HepG2 (cell line): Measurements from ENCODE around the gene SUCLA2. TPM values are rescaled to one million over a fixed set of nuclear protein-coding genes. Genes with fewer than 3 reads are reported as not detected.

Experiments used
- GATAD1 ChIP-seq: IDR thresholded peaks from 2 replicates; pipeline ENCODE4 v1.6.1; 2016; ENCODE audit warnings: missing genetic modification reagents, missing compliant biosample characterization
- GPN1 ChIP-seq: sonication (generic); formaldehyde crosslinking; IDR thresholded peaks from 2 replicates; pipeline ENCODE4 v1.5.1; 2020; ENCODE audit warnings: missing genetic modification reagents, borderline replicate concordance
- SIX4 ChIP-seq: sonication (generic); formaldehyde crosslinking; IDR thresholded peaks from 2 replicates; pipeline ENCODE4 v1.4.0; 2020; ENCODE audit warnings: missing genetic modification reagents
- SP4 ChIP-seq: sonication (generic); formaldehyde crosslinking; IDR thresholded peaks from 2 replicates; pipeline ENCODE4 v1.8.1; 2023; ENCODE audit warnings: mild to moderate bottlenecking, missing genetic modification reagents
- ZEB1 ChIP-seq: IDR thresholded peaks from 2 replicates; pipeline ENCODE4 v1.6.1; 2012; ENCODE audit warnings: mild to moderate bottlenecking, low read depth, inconsistent platforms; ENCODE audit not compliant: insufficient replicate concordance
- ZNF101 ChIP-seq: sonication (generic); formaldehyde crosslinking; IDR thresholded peaks from 2 replicates; pipeline ENCODE4 v1.4.0; 2020; ENCODE audit warnings: mild to moderate bottlenecking, low read depth, missing genetic modification reagents, borderline replicate concordance
- ZNF264 ChIP-seq: sonication (generic); formaldehyde crosslinking; IDR thresholded peaks from 2 replicates; pipeline ENCODE4 v1.4.0; 2020; ENCODE audit warnings: missing genetic modification reagents
- polyA plus RNA-seq, 8 experiments: library from polyadenylated mRNA; depleted of rRNA in 3 of 8; stranded (reverse) in 7 of 8; unstranded in 1 of 8; fragments of >200 nt; fragmentation: Illumina TruSeq in 4 of 8; extraction: Trizol in 4 of 8; gene quantifications; 2 replicates each; pipeline versions ENCODE4 v1.2.1 to v1.2.3, GENCODE V29; 2011 to 2016; ENCODE audit warnings: low read depth in 4 of 8, missing spikeins in 1 of 8, mixed read lengths in 1 of 8; ENCODE audit not compliant: insufficient read depth in 1 of 8
- total RNA-seq, 5 experiments: library from RNA; depleted of rRNA; stranded (reverse); fragments of >200 nt; fragmentation: Illumina TruSeq; extraction: Trizol; gene quantifications; 2 replicates each; pipeline ENCODE4 v1.2.3, GENCODE V29; 2016; ENCODE audit warnings: low read depth in 1 of 5
- TF ChIP-seq, protein P1 (sequence below): sonication (generic); formaldehyde crosslinking; IDR thresholded peaks from 2 replicates; pipeline ENCODE4 v1.4.0; 2020; ENCODE audit warnings: mild to moderate bottlenecking, missing genetic modification reagents
- TF ChIP-seq, protein P2 (sequence below): sonication (generic); formaldehyde crosslinking; IDR thresholded peaks from 2 replicates; pipeline ENCODE4 v1.5.1; 2020; ENCODE audit warnings: missing genetic modification reagents, mild to moderate bottlenecking, borderline replicate concordance
- TF ChIP-seq, protein P3 (sequence below): sonication (generic); formaldehyde crosslinking; IDR thresholded peaks from 2 replicates; pipeline ENCODE4 v1.4.0; 2020; ENCODE audit warnings: missing genetic modification reagents
- TF ChIP-seq, protein P4 (sequence below): sonication (generic); formaldehyde crosslinking; IDR thresholded peaks from 2 replicates; pipeline ENCODE4 v1.4.0; 2020; ENCODE audit warnings: mild to moderate bottlenecking, missing genetic modification reagents

Gene SUCLA2
- total and polyA plus RNA-seq, 2 of the 13 experiments (the other 11 are each of a cell fraction or from before 2014, with no cell fraction given): 28.4 to 77.1 TPM

- TF ChIP-seq, protein P1, sequence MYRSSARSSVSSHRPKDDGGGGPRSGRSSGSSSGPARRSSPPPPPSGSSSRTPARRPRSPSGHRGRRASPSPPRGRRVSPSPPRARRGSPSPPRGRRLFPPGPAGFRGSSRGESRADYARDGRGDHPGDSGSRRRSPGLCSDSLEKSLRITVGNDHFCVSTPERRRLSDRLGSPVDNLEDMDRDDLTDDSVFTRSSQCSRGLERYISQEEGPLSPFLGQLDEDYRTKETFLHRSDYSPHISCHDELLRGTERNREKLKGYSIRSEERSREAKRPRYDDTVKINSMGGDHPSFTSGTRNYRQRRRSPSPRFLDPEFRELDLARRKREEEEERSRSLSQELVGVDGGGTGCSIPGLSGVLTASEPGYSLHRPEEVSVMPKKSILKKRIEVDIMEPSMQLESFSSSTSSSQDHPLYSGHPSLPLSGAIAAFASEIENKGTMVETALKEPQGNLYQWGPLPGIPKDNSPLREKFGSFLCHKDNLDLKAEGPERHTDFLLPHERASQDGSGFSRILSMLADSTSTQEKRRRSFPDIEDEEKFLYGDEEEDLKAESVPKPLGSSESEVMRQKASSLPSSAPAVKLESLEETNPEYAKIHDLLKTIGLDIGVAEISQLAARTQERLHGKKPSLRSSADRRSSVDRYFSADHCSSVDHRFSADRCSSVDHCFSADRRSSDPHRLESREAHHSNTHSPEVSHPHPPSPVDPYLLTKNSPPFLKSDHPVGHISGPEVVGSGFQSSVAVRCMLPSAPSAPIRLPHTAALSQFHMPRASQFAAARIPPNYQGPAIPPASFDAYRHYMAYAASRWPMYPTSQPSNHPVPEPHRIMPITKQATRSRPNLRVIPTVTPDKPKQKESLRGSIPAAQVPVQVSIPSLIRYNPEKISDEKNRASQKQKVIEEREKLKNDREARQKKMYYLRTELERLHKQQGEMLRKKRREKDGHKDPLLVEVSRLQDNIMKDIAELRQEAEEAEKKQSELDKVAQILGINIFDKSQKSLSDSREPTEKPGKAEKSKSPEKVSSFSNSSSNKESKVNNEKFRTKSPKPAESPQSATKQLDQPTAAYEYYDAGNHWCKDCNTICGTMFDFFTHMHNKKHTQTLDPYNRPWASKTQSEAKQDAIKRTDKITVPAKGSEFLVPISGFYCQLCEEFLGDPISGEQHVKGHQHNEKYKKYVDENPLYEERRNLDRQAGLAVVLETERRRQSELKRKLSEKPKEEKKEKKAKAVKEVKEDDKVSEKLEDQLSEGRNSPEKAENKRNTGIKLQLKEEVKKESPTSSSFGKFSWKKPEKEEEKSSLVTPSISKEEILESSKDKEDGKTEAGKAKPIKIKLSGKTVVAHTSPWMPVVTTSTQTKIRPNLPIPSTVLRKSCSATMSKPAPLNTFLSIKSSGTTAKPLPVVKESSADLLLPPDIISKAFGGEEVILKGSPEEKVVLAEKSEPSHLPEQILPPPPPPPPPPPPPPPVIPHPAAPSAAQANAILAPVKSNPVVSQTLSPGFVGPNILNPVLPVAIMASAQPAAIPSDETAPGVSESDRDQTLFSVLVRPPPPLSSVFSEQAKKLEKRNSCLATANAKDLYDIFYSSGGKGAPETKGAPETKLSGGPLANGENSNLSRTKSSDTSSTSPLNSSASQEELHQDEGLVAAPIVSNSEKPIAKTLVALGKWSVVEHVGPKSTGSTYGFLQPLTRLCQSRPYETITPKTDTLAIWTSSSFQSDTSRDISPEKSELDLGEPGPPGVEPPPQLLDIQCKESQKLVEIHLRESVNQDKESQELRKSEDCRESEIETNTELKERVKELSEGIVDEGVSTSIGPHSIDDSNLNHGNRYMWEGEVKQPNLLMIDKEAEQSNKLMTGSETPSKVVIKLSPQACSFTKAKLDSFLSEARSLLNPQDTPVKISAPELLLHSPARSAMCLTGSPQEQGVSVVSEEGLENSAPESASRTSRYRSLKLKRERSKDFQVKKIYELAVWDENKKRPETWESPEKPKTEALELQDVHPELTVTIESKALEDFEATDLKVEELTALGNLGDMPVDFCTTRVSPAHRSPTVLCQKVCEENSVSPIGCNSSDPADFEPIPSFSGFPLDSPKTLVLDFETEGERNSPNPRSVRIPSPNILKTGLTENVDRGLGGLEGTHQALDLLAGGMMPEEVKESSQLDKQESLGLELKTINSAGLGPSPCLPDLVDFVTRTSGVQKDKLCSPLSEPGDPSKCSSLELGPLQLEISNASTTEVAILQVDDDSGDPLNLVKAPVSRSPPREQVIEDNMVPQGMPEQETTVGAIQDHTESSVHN (CRISPR knock-in tag): peak; percentile 83
- TF ChIP-seq ZNF101 (CRISPR knock-in tag): 0 out of 2 replicates have a peak, but pooled peaks have one; percentile 73
- TF ChIP-seq, protein P2, sequence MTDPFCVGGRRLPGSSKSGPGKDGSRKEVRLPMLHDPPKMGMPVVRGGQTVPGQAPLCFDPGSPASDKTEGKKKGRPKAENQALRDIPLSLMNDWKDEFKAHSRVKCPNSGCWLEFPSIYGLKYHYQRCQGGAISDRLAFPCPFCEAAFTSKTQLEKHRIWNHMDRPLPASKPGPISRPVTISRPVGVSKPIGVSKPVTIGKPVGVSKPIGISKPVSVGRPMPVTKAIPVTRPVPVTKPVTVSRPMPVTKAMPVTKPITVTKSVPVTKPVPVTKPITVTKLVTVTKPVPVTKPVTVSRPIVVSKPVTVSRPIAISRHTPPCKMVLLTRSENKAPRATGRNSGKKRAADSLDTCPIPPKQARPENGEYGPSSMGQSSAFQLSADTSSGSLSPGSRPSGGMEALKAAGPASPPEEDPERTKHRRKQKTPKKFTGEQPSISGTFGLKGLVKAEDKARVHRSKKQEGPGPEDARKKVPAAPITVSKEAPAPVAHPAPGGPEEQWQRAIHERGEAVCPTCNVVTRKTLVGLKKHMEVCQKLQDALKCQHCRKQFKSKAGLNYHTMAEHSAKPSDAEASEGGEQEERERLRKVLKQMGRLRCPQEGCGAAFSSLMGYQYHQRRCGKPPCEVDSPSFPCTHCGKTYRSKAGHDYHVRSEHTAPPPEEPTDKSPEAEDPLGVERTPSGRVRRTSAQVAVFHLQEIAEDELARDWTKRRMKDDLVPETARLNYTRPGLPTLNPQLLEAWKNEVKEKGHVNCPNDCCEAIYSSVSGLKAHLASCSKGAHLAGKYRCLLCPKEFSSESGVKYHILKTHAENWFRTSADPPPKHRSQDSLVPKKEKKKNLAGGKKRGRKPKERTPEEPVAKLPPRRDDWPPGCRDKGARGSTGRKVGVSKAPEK (CRISPR knock-in tag): no peak
- 0 out of 2 replicates have a peak, but pooled peaks have one; percentile 48 for TF ChIP-seq GPN1
- TF ChIP-seq ZEB1: no peak
- no peak; the same call in 1 of the 2 replicates for TF ChIP-seq SIX4 (CRISPR knock-in tag)
- TF ChIP-seq ZNF264 (CRISPR knock-in tag): no peak
- peak; percentile 96 for TF ChIP-seq GATAD1
- peak; percentile 91 for TF ChIP-seq SP4 (CRISPR knock-in tag)
- TF ChIP-seq, protein P3, sequence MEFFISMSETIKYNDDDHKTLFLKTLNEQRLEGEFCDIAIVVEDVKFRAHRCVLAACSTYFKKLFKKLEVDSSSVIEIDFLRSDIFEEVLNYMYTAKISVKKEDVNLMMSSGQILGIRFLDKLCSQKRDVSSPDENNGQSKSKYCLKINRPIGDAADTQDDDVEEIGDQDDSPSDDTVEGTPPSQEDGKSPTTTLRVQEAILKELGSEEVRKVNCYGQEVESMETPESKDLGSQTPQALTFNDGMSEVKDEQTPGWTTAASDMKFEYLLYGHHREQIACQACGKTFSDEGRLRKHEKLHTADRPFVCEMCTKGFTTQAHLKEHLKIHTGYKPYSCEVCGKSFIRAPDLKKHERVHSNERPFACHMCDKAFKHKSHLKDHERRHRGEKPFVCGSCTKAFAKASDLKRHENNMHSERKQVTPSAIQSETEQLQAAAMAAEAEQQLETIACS (CRISPR knock-in tag): peak; percentile 81
- TF ChIP-seq, protein P4, sequence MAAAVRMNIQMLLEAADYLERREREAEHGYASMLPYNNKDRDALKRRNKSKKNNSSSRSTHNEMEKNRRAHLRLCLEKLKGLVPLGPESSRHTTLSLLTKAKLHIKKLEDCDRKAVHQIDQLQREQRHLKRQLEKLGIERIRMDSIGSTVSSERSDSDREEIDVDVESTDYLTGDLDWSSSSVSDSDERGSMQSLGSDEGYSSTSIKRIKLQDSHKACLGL (CRISPR knock-in tag): peak; percentile 95
Observed at GRCh38 chr13:48037346-48038173, 36.5 kb upstream of the SUCLA2 start, which contains the start of gene NUDT15 (continued).
